Hepatocyte (in vitro differentiated cells): ENCODE data around the gene PRKACG. TPM values are rescaled to one million over a fixed set of nuclear protein-coding genes. Genes with fewer than 3 reads are reported as not detected.
A peak's percentile ranks its signal among the peaks of the same experiment; 100 is the strongest.

Experiments used
- DNase-seq: peaks from one replicate; pipeline ENCODE4 v3.0.0-alpha.2; 2016; ENCODE audit warnings: low spot score
- H2AFZ ChIP-seq: fragments of 200-600 bp; sonication (generic); 2 replicates; pipeline ENCODE4 v1.6.0; 2016; ENCODE audit warnings: antibody characterized with exemption, mild to moderate bottlenecking
- H3K27ac ChIP-seq: fragments of 200-600 bp; sonication (generic); 2 replicates; pipeline ENCODE4 v1.5.1; 2016; ENCODE audit warnings: mild to moderate bottlenecking
- H3K27me3 ChIP-seq: fragments of 200-600 bp; sonication (generic); 2 replicates; pipeline ENCODE4 v1.6.1; 2016
- H3K36me3 ChIP-seq: fragments of 200-600 bp; sonication (generic); replicated peaks from 2 replicates; pipeline ENCODE4 v1.5.1; 2016; ENCODE audit warnings: low read depth; ENCODE audit not compliant: insufficient read depth
- H3K4me1 ChIP-seq: fragments of 200-600 bp; sonication (generic); 2 replicates; pipeline ENCODE4 v1.5.1; 2016; ENCODE audit warnings: mild to moderate bottlenecking, moderate library complexity; ENCODE audit not compliant: insufficient read depth
- H3K4me2 ChIP-seq: fragments of 200-600 bp; sonication (generic); 2 replicates; pipeline ENCODE4 v1.6.0; 2016
- H3K4me3 ChIP-seq: fragments of 200-600 bp; sonication (generic); 2 replicates; pipeline ENCODE4 v1.5.1; 2016; ENCODE audit warnings: mild to moderate bottlenecking
- H3K79me2 ChIP-seq: fragments of 200-600 bp; sonication (generic); 2 replicates; pipeline ENCODE4 v1.6.0; 2017; ENCODE audit warnings: mild to moderate bottlenecking
- H3K9me2 ChIP-seq: fragments of 200-600 bp; sonication (generic); replicated peaks from 2 replicates; pipeline ENCODE4 v1.6.0; 2017; ENCODE audit warnings: mild to moderate bottlenecking; ENCODE audit not compliant: insufficient read depth
- H3K9me3 ChIP-seq: fragments of 200-600 bp; sonication (generic); 2 replicates; pipeline ENCODE4 v1.5.1; 2016; ENCODE audit warnings: low read depth, mild to moderate bottlenecking
- H4K20me1 ChIP-seq: fragments of 200-600 bp; sonication (generic); 2 replicates; pipeline ENCODE4 v1.6.0; 2016; ENCODE audit warnings: mild to moderate bottlenecking; ENCODE audit not compliant: insufficient read depth, poor library complexity, severe bottlenecking
- EZH2 ChIP-seq: fragments of 200-600 bp; sonication (generic); IDR thresholded peaks from 2 replicates; pipeline ENCODE4 v1.6.1; 2016; ENCODE audit warnings: antibody characterized with exemption, mild to moderate bottlenecking, borderline replicate concordance
- EZH2phosphoT487 ChIP-seq: fragments of 200-600 bp; sonication (generic); IDR thresholded peaks from one replicate; pipeline ENCODE4 v1.6.1; 2018; ENCODE audit warnings: antibody characterized with exemption, mild to moderate bottlenecking, low read depth, moderate library complexity; ENCODE audit not compliant: unreplicated experiment, severe bottlenecking
- WGBS: methylation state at CpG from one replicate; pipeline ENCODE4 v1.1.6; 2016; ENCODE audit warnings: low lambda C conversion rate; ENCODE audit errors: missing lambda C conversion rate; 5-methylcytosine and 5-hydroxymethylcytosine counted together
- polyA plus RNA-seq: library from polyadenylated mRNA; unstranded; fragments of >200 nt; fragmentation: Nextera tagmentation; extraction: Ambion mirVana; gene quantifications from 2 replicates; pipeline ENCODE4 v1.2.1, GENCODE V29; 2016
- total RNA-seq: library from RNA; depleted of rRNA; stranded (reverse); fragments of >200 nt; gene quantifications from 2 replicates; pipeline ENCODE4 v1.2.3, GENCODE V29; 2014
- TF ChIP-seq, protein P1 (sequence below): fragments of 200-600 bp; sonication (generic); IDR thresholded peaks from 2 replicates; pipeline ENCODE4 v1.5.1; 2016; ENCODE audit warnings: antibody characterized with exemption, mild to moderate bottlenecking; ENCODE audit not compliant: poor library complexity

The PRKACG gene
- total and polyA plus RNA-seq, 2 experiments from 2014 or later: not detected

DNA sequence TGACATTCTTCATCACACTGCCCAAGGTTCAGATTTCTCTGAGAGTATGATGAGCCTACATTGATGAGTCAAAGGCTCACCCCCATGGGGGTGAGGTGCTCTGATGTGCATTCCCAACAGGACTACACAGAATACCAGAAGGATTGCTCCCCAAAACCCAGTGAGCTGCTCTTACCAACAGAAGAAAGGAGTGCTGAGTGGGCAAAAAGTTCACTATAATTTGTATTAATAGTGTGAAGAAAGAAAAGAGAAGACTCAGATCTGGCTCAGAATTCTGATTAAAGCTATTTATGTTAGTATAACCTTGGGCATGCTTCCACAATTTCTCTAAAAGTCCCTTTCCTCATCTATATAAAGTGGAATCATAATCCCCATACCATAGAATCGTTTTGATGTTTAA lies 46.1 kb downstream of the PRKACG start:
- H4K20me1 ChIP-seq: no peaks in the 10 kb centered on the region
- WGBS: 88% methylated on average over 1 of the region's 1 CpG
- no peak for DNase-seq
- H3K4me2 ChIP-seq: no peak overlapping the region
- no peaks in the 10 kb centered on the region for H3K9me3 ChIP-seq
- H3K4me3 ChIP-seq: no peak overlapping the region
- H2AFZ ChIP-seq: no peak overlapping the region
- no peak overlapping the region for H3K27ac ChIP-seq
- no peaks in the 10 kb centered on the region for H3K9me2 ChIP-seq
- H3K27me3 ChIP-seq: no peaks in the 10 kb centered on the region
- no peaks in the 10 kb centered on the region for H3K36me3 ChIP-seq
- peaks cover 23% of the 10 kb centered on the region for H3K4me1 ChIP-seq
- no peaks in the 10 kb centered on the region for H3K79me2 ChIP-seq
- TF ChIP-seq EZH2phosphoT487: no peak
- TF ChIP-seq, protein P1, sequence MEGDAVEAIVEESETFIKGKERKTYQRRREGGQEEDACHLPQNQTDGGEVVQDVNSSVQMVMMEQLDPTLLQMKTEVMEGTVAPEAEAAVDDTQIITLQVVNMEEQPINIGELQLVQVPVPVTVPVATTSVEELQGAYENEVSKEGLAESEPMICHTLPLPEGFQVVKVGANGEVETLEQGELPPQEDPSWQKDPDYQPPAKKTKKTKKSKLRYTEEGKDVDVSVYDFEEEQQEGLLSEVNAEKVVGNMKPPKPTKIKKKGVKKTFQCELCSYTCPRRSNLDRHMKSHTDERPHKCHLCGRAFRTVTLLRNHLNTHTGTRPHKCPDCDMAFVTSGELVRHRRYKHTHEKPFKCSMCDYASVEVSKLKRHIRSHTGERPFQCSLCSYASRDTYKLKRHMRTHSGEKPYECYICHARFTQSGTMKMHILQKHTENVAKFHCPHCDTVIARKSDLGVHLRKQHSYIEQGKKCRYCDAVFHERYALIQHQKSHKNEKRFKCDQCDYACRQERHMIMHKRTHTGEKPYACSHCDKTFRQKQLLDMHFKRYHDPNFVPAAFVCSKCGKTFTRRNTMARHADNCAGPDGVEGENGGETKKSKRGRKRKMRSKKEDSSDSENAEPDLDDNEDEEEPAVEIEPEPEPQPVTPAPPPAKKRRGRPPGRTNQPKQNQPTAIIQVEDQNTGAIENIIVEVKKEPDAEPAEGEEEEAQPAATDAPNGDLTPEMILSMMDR: no peak
- no peak for TF ChIP-seq EZH2

- DNase-seq: no peak
- H3K9me3 ChIP-seq: no peaks in the 10 kb centered on the region
- no peak overlapping the region for H3K4me3 ChIP-seq
- H2AFZ ChIP-seq: no peak overlapping the region
- H3K27me3 ChIP-seq: no peaks in the 10 kb centered on the region
- H4K20me1 ChIP-seq: no peaks in the 10 kb centered on the region
- 88% methylated on average over 1 of the region's 1 CpG for WGBS
- H3K27ac ChIP-seq: no peak overlapping the region
- no peaks in the 10 kb centered on the region for H3K36me3 ChIP-seq
- H3K4me2 ChIP-seq: no peak overlapping the region
- no peaks in the 10 kb centered on the region for H3K9me2 ChIP-seq
- TF ChIP-seq, protein P1: no peak
- TF ChIP-seq EZH2phosphoT487: no peak
- peaks cover 24% of the 10 kb centered on the region for H3K4me1 ChIP-seq
- no peaks in the 10 kb centered on the region for H3K79me2 ChIP-seq
Measured at GRCh38 chr9:68966496-68966944, 47.4 kb downstream of the PRKACG start.

DNA sequence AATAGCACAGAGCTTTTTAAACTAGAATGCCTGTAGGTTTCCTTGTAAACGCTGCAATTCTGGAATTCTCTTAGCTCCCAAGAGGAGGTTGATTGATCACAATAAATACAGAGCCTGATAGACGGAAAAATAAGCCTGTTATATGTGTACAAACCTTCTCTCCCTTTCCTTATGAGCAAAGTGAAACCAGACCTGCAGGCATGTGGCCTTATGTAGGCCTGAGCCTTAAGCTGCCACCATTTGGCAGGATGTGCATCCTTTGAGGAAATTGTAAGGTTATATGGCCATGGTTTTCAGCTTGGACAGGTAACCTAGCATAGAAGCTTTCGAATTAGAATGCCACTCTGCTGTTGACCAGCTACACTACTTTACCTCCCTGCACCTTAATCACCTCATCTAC lies 49.1 kb downstream of the PRKACG start:
- Histone ChIP-seq H3K9me2 (no peaks in the 10 kb centered on the region), H2AFZ (no peak overlapping the region), H3K79me2 (no peaks in the 10 kb centered on the region), H4K20me1 (no peaks in the 10 kb centered on the region), H3K9me3 (no peaks in the 10 kb centered on the region), H3K27ac (peak overlapping the region; percentile 79), H3K27me3 (no peaks in the 10 kb centered on the region), H3K4me3 (no peak overlapping the region), H3K4me2 (peak overlapping the region; percentile 15), H3K4me1 (peaks cover 22% of the 10 kb centered on the region), H3K36me3 (no peaks in the 10 kb centered on the region)
- no peak for DNase-seq
- TF ChIP-seq EZH2phosphoT487 (no peak), EZH2 (no peak)
- TF ChIP-seq, protein P1: no peak
- WGBS: 87% methylated on average over 3 of the region's 3 CpGs

DNA sequence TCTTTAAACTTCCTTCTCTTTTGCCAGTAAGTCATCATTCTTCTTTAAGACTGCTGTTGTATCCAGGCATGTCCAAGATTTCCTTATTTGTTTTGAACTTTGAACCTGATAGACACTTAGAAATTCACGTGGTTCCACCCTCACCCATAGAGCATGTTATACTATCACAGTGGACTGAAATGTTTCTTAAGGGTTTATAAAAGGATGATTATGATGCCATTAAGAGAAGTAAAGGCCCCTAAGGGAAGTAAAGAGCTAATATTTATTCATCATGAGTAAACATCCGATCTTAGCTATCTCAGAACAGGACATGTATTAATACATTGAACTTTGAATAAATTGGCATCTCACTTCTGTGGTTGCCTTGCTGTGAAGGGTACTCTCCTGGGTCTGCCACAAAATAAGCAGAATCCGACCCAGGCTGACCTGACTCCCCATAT lies 49.8 kb downstream of the PRKACG start:
- Histone ChIP-seq H3K4me1 (peaks cover 17% of the 10 kb centered on the region), H3K27me3 (no peaks in the 10 kb centered on the region), H3K79me2 (no peaks in the 10 kb centered on the region), H3K4me2 (peak overlapping the region; percentile 15), H2AFZ (no peak overlapping the region), H4K20me1 (no peaks in the 10 kb centered on the region), H3K4me3 (no peak overlapping the region), H3K9me2 (no peaks in the 10 kb centered on the region), H3K36me3 (no peaks in the 10 kb centered on the region), H3K9me3 (no peaks in the 10 kb centered on the region), H3K27ac (peak overlapping the region; percentile 79)
- DNase-seq: no peak
- TF ChIP-seq EZH2phosphoT487 (no peak), EZH2 (no peak)
- TF ChIP-seq, protein P1: no peak
- 62% methylated on average over 3 of the region's 3 CpGs for WGBS
